Activated CD4-positive, alpha-beta T cell treated with anti-CD3 and anti-CD28 coated beads, Interleukin-2, amount 50 U/mL, for 48 hours (primary cell): Measurements from ENCODE around the gene DNAJC12.
"Not testable (repeated sequence)": the region's sequence is repeated elsewhere in the genome, so short reads cannot be mapped to it uniquely, and the experiment has no call there.

Experiments
- DNase-seq, 2 experiments: peaks; one replicate each; pipeline ENCODE4 v3.0.0-alpha.2; 2020

The DNAJC12 gene

DNA sequence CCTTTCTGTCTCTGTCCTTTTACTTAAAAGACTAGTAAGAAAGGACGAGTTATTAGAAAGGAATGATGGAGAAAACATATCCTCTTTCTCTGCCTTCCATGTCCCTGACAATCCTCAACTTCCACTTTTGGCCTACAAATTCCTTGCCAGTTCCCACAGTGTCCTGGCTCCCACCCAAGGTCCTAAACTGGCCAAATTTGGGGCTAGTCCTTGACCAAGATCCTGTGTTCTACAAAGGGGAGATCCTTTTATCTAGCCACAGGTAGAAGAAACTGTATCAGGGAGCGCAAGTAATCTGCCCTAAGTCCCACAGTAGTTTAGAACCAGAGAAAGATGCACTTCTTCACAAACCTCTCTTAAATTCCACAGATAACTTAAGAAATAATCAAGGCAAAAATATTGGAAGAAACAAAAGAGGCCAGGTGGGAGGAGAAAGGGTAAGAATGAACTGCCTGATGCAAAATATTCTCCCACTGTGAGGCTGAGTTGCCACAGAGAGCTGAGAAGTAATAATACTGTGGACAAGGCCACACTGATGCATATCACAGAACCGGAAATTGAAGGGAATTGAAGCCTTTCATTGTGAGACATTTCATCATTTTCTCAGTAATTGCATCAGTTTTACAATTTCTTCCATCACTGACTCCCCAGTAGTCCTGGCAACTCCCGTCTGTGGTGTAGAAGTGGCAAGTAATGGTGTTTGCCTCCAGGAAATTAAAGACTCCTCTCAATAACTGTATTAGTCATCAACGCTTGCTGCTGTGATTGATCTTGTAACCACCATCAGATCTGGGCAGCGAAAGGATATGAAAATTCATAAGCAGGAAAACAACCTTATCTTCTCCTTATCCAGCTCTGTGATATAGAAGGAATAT, 47.2 kb downstream of the DNAJC12 start:
- DNase-seq = peak; percentile 28 to 41

DNA sequence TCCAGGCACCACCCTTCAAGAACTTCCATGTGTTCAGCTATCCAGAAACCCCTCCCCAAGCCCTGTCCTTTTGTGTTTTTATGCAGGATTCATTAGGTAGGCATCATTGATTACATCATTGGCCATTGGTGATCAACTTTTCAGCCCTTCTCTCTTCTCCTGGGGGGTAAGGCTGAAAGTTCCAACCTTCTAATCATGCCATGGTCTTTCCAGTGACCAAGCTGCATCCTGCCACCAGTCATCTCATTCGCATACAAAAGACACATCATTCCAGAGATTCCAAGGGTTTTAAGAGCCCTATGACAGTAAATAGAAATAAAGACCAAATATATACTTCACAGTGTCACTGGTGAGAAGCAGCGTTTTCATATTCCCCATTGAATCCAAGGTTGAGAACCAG, 48.2 kb downstream of the DNAJC12 start:
- no peak for DNase-seq

DNA sequence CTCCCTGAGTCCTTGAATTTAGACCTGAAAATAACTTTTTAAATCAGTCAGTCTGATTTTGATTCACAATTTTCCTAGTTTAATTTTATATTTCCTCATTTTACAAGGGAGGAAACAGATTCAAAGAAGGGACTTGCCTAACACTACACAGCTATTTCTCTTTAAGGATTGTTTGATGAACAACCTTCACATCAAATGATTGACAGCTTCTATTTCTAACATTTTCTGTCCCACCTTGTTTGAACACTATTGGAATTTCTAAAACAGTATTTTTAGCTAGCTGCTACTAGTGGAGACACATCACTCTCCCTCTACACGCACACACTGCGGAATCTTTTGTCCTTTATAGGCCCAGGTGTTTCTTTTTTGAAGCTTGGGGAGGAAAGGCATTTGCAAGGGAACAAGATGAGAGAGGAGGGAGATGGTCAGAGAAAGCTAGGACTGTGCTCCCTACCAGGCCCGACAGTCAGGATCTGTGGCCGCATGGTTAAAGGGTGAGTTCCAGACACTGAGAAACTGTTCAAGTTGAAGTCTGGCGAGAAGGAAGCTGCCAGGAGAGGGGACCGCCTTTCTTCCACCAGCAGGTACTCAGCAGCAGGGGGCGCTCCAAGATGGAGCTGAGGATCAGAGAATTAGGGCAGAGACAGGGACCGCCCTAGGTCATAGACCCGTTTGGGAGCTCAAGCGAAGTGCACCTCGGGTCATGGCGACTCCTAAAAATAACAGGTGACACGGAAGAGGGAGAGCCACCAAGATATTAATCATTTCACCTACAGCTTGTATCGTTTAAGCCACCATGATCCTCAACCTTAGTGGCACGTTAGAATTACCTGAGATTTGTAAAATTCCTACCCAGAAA, 49.7 kb downstream of the DNAJC12 start:
- DNase-seq = peak; percentile 89 to 90

DNA sequence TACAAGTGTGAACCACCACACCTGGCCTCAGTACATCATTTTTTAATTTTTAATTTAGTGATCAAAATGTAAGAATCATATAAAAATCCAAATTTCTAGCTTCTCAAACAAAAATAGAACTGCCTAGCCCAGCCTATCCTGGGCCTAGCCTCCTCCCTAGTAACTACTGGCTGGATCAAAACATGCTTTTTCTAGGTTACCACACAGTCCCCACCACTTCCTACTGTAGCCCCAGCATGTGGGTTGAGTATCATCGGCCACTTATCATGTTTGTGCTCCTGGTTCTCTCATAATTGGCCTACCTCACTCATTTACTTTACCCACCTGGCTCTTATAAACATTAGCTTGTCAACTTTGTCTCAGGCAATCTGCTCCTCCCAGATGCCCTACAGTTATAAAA, 52.9 kb downstream of the DNAJC12 start:
- no peak for DNase-seq

DNA sequence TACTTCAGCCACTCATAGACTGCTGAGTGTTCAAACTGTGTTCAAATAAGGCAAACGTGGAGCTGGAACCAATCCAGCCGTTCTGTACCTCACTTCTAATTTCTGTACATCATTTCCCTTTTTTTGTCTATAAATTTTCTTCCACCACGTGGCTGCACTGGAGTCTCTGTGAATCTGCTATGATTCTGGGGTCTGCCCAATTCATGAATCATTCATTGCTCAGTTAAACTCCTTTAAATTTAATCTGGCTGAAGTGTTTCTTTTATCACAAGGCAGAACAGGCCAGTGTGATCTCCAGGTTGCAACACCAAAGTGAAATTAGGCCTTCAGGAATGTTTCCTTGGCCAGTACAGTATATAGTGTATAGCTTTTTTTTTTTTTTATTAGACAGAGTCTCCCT, 53.5 kb downstream of the DNAJC12 start:
- no peak for DNase-seq

DNA sequence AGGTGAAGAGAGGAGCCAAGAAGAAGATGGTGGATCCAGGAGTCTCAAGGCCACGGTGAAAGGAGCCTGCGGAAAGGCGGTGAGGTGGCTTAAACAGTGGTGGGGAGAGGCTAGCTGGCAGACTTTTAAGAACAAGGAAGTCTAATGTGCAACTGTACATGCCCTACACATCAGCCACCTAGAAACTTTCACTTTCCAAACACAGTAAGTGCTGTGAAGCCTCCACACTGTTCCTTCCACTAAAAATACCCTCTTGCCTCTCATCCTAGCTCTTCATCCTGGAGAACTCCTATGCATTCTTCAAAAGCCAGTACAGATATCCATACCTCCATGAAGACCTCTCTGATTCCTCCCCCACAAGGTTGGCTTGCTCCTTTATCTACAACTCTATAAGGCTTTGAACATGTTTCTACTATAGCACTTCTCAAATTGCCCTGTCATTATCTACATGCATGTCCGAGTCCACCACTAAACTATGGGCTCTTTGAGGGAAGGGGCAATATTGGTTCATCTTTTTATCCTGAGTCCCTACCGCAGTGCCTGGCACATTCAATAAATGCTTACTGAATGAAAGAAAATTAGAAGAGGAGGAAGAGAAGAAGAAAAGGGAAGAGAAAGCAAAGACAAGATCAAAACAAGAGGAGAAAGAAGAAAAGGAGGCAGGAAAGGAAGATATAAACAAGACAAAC, 54.2 kb downstream of the DNAJC12 start:
- DNase-seq = no peak

DNA sequence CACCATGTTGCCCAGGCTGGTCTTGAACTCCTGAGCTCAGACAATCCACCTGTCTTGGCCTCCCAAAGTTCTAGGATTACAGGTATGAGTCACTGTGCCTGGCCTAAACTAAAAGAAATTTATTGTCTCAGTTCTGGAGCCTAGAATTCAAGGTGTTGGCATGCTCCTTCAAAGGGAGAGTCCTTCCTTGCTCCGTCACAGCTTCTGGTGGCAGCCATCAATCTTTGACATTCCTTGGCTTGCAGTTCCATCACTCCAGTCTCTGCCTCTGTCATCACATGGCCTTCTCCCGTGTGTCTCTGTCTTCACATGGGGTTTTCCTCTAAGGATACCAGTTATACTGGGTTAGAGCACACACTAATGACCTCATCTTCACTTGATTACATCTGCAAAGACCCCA, 55.5 kb downstream of the DNAJC12 start:
- no peak for DNase-seq

DNA sequence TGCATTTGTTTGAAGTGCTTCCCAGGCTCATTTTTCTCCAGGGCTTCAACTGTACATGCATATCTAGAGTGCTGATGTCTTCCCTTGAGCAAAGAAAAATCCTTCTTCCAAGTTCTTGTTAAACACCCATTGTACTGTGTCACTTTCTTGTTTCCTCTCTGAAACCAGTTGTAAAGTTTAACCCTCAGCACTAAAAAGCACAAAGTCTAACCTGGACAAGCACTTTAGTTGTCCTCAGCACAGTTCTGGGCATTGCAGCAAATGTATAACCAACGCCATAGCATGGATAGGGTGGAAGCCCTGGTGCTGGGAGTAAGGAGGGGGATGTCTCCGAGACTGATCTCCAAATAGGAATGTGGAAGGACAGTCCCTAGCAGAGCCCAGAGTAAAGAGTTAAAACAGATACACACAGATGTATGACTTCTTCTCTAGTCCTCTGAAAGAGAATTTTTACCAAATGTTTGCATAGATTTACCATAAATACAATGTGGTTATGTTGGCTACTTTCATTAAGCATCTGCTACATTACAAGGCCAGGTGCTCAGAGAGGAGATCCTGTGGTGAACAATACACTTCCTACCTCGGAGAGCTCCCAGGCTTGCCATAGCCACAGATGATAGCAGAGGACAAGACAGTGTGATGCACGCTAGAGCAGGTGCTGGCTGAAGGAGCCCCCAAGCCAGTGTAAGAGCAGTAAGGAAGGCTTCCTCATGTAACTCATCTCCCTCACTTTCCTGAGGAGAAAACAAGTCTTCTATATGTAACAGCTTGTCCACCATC, 57.0 kb downstream of the DNAJC12 start:
- DNase-seq = no peak

DNA sequence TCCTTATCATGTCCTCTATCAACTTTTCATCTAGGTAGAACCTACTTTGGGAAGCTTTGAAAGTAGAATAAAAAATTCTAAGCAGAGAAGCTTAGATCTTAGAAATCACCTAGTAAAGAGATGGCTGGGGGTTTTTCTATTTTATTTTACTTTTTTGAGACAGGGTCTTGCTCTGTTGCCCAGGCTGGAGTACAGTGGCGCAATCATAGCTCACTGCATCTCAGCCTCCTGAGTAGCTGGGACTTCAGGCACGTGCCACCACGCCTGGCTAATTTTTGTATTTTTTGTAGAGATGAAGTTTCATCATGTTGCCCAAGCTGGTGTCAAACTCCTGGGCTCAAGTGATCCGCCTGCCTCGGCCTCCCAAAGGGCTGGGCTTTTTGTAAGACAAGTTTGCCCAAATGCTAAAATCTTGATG, 57.8 kb downstream of the DNAJC12 start:
- DNase-seq = not testable (repeated sequence)

DNA sequence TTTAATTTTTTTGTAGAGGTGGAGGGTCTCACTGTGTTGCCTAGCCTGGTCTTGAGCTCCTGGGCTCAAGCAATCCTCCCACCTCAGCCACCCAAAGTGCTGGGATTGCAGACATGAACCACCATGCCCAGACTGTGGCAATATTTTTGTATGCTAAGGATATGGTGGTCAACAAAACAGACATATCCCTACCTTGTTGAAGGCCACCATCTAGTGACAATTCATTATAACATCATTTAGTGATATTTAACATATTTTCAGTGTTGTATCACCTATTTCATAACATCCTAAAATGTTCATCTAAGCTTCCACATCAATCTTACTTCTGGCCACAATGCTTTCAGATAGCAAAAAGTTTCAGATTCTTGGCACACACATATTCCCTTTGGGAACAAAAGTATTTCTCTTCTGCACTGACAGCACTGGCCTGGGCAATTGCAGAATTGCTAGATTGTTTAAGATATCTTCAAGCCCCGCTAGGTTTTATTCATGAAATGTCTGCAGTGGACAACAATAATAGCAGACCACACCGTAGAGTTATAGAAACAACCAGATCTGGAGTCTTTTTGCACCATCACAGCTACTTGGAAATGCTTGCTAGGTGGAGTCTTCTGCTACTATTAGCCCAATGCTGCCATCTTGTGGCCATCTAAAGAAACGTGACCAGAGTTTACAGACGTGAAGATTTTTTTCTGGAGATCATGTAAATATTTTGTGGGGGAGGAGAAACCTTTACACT, 58.4 kb downstream of the DNAJC12 start:
- DNase-seq = peak; percentile 48 to 66

DNA sequence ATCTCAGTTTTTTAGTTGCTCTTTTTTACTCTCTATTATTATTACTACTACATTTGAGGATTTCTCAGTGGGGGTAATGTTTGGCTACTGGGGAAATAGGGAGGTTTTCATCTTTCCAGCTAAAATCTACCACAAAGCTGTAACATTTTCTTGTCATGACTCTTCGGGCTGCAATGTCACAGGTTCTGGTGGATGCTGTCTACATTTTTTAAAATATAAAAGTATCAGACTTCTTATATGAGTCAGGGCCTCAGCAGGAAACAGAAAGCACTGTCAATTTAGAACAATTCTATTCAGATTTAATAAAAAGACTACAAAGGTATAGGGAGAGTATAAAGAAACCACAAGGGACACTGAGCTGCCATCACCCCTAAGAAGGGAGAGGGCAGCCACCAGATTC, 61.6 kb downstream of the DNAJC12 start:
- DNase-seq = no peak

DNA sequence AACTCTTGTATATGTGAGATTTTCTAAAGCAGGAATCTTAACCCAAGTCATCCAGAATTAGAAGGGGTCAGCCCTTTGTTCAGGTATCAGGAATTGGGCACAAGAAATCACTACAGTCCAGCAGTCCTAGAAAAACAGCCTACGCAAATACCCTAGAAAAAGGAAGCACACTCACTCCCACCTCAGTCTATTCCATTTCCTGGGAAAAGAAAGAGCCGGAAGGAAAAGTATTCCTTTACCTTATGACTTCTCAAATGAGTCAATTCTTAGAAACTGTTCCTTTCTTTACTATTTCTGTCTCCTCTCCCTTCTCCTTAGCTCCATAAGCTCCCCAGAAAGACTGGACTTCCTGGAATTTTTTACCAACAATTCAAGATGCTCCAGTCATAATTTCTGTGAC, 62.7 kb downstream of the DNAJC12 start:
- DNase-seq = no peak

DNA sequence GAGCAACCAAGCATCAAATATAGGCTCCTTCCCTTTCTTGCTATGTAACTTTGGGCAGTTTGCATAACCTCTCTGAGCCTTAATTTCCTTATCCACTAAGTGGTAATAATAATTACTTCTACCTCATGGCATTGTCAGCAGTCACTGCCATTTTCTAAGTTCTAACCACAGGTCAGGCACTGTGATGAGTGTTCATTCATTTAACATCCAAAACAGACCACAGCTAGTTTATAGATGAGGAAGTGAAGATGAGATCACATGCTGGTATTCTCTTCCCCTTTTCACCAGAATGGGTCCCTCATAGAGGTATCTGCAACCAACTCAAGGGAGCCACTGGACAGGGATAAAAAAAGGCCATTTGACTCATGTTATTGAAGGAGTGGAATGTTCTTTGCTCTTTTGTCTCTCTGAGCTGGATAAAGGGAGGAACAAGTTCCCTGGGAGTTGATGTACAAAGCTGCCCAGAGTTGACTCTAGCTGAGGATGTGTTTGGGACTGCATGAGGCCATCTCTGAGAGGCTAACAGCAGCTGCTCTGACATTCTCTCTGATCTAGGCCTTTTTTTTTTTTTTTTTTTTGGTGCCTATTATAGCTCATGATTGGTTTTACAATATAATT, 65.0 kb downstream of the DNAJC12 start:
- no peak for DNase-seq

DNA sequence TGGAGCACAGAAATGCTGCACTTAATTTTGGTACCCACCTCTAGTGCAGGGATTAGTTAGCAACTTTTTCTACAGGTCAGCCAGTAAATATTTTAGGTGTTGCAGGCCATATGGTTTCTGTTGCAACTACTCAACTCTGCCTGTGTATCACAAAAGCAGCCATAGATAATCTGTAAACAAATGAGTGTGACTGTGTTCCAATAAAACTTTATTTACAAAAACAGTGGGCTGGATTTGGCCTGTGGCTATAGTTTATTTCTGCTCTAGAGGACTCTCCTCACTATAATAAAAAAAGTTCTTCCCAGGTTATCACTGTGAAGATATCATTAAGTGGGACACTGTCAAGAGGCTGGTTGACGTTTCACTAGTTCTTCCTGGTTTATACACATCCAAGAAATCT, 65.8 kb downstream of the DNAJC12 start:
- no peak for DNase-seq

DNA sequence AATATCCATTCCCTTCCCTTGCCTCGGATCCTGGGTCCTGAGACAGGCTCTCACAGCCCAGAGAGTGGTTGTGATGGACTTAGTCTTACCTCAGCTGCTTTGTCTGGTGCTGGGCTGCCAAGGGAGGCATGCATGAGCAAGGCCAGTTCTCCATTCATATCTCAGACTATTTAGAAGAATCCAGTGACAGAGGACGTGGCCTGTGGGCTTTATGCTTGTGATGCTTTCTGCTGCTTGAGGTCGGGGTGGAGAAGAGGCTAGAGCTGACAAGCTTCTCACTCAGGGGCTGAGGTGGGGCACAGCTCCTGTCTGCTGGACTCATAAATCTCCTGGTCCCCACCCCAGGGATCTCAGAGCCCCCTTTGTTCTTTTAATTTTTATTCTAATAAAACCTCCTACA, 66.8 kb downstream of the DNAJC12 start:
- DNase-seq = no peak

DNA sequence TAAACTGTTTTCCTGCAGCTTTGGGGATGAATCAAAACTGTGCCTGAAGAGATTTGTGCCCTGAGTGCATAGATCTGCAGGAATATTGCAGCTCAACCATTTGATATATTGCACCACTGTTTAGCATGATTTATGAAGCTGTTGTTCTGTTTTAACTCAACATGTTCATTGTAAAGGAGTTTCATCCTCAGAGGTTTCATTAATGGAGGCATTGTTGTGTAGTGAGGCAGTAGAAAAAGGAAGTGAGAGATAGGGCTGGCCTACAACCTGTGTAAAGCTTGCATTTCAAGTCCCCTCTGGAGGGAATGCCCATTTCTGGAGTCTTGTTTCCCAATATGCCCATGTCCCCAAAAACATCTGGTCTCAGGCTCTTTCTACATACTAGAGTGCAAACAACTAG, 67.5 kb downstream of the DNAJC12 start:
- no peak for DNase-seq

DNA sequence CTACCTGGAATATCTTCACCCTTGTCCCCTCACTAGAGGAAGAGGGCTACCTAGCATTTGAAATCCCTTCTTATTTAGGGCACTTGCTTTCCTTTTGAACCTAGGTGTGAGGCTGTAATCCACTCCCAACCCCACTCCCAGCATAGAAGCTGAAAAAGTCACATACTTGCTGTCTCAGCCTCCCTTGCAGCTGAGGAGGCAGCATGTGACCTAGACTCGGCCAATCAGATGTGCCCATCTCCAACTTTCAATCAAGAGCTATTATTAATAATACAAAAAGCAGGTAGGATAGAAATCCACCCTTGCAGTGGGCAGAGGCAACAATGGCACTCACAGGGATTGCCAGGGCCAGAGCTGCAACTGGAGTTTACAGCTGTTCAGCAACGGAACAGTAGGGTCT, 70.7 kb downstream of the DNAJC12 start:
- DNase-seq = no peak

DNA sequence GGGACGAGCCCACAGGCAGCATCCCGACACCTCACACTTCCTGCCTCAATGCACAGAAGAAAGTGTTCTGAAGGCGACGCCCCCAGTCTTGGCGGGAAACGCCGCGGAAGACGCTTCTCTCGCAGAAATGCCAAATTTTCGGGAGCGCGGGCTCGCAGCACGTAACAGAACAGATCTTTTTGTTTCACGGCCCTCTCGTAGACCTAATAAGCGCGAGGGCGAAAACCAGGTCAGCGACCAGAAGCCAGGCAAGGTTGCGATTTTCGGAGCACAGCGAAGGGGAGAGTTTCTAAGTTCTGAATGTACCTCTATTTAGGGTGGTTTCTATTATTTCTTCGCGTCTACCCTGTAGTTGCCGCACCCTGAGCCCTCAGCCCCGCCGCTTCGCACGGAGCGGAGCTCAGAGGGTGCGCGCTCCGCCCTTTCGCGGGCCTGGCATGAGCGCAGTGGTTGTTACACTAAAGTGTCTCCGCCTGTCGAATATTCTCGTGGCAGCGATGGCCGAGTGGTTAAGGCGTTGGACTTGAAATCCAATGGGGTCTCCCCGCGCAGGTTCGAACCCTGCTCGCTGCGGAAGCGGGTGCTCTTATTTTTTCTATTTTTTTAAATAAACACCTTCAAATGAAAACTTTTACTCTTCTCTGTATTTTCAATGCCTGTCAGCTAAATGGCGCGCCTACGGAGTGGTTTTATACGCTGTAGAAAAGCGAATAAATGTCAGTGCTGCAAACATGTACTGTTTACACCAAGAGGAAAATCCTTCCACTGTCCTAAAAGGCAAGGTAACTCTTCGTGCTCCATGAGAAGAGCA, 73.8 kb downstream of the DNAJC12 start:
- DNase-seq = peak; percentile 96

DNA sequence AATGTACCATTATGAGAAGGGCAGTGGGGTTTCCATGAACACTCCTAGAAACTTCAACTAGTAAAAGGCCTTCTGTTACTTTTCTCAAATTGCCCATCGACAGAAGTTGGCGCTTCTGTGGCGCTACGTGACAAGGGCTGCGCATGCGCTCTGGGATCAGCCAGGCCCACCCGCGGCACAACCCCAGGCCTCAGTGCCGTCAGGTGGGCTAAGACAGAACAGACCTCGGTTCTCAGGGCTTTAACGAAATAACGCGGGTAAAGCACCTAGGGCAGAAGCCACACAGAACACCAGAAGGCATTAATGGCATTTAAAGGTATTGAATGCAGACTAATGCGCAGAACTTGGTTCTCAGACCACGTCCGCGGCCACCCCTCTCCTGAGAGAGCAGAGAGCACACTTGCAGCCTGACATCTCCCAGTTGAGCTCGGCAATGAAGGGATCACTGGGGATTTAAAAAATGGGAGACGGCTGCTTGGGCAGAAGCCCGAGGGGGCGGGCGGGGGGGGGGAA, 74.4 kb downstream of the DNAJC12 start:
- DNase-seq = peak; percentile 76 to 82

DNA sequence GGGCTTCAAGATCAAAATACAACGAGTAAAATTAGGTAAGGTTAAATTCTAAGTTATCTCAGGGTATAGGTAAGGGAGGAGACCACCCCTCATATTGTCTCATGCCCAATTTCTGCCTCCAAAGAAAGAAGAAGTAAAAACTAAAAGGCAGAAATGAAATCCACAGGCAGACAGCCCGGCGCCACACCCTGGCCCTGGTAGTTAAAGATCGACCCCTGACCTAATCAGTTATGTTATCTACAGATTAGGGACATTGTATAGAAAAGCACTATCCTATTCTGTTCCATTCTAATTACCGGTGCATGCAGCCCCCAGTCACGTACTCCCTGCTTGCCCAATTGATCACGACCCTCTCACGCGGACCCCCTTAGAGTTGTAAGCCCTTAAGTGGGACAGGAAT, 75.4 kb downstream of the DNAJC12 start:
- DNase-seq = not testable (repeated sequence)
